Measurements from ENCODE around the gene PRKN.

PRKN gene

DNA sequence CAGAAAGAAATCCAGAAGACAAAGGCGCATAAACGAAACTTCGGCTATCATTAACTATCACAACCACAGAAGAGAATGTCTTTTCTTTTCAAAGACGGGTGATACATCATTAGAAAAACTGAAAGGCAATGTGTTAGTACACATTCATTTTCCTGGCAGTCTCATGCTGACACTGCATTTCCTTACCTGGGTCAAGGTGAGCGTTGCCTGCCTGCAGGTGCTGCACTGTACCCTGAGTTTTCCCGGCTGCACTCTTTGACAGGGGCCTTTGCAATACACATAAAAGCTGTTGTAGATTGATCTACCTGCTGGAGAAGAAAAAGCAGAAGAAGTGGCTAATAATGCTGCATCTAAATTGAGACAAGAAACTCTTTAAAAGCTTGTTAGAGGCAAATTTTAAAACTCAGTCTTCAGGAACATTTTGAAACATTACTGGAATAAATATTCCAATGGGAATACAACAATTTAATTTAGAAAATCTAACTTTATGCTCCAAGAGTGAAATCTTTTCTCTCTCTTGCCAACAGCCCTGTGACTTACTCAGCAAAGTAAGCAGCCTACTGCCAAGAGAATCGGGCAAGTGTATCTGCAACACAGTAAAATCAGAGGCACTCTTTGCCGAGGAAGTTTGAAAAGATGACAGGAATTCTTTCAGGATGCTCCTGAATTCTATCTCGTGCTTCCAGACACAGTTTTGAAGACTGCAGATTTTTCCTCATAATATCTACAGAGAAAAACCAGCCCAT, 526.4 kb downstream of the PRKN start:
- no peak for DNase-seq (ENCODE audit: low read depth in 1 of 2, low spot score in 1 of 2)

DNA sequence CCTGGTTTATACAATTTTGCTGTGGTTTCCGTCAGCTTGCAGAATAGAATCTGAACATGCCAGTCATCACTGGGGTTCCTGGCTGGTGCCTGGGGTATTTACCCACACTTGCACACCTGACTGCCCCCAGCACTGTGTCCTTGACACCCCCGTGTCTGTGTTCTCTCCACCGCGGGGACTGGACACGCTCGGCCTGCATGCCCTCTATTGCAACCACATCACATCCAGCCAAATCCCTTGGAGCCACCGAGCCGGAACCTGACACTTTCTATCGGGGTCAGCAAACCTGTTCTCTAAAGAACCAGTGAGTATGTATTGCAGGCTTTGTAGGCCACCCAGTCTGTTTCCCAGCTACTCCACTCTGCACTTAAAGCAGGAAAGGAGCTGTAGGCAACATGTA, 527.5 kb downstream of the PRKN start:
- no peak for DNase-seq (ENCODE audit: low read depth in 1 of 2, low spot score in 1 of 2)

DNA sequence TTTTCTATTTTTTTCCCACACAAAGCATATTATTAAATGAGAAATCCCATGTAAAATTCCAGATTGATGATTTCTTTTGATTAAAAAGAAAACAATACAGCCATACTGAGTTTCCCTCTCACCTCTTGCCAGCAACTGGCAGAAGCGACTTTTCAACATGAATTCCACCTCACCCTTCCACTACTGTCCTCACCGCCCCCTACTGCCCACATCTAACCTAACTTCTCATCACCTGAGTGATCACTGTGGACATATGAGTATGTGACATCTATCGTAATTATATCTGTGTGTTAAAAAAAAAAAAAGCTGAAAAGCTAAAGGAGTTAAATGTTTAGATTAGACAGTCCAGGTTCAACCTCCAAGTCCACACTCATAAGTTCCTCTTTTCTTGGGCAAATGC, 528.6 kb downstream of the PRKN start:
- DNase-seq (ENCODE audit: low read depth in 1 of 2, low spot score in 1 of 2), result no peak

DNA sequence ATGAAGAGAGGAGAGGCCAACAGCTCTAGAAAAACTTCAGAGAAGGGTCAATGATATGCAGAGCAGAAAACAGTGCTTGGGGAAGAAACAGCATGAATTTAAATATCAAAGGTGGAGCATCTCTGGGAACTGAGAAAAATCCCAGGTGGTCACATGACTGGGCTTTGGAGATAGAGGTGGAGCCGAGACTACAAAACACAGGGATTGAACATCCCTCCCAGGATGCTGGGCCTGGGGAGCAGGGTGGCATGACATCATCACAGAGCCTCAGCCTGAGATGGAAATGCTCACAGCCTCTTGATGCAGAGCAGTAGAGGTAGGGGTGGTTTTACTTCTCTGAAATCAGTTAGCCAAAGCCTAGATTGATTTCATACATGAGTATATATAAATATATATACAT, 529.5 kb downstream of the PRKN start:
- DNase-seq (ENCODE audit: low read depth in 1 of 2, low spot score in 1 of 2), result no peak

DNA sequence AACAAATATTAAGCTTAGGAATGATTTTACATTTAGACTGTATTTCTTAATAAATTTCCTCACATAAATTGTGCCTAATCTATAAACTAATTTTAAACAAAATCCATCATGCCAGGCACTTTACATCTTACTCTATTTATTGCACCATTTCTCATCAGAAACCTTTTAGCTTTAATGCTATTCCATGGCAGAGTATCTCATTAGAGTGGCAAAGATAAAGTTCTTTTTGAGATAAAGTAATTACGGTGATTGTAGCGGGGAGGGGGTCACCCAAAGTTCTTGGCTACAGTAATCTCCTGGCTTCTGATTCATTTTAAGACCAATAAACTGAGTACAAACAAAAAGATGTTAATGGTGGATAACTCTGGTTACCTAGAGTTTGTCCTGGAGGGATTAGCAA, 532.1 kb downstream of the PRKN start:
- DNase-seq (ENCODE audit: low read depth in 1 of 2, low spot score in 1 of 2), result no peak

DNA sequence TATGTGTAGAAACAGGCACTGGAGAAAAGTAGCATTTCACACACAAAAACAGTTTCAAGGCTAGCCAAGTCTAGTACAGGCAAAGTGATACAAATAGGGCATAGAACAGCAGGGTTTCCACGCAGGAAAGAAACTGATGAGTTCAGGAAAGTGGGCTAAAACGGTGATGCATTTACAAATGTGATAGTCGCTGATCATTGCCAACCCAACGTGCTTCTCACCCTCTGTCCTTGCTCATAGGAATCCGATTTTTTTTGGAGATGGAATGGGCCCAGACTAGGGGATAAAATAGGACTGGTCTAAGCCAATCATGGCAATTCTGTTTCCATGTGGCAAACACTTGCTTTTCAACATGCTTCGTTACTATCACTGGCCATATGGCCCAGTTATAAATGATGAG, 536.6 kb downstream of the PRKN start:
- DNase-seq (ENCODE audit: low read depth in 1 of 2, low spot score in 1 of 2), result no peak

DNA sequence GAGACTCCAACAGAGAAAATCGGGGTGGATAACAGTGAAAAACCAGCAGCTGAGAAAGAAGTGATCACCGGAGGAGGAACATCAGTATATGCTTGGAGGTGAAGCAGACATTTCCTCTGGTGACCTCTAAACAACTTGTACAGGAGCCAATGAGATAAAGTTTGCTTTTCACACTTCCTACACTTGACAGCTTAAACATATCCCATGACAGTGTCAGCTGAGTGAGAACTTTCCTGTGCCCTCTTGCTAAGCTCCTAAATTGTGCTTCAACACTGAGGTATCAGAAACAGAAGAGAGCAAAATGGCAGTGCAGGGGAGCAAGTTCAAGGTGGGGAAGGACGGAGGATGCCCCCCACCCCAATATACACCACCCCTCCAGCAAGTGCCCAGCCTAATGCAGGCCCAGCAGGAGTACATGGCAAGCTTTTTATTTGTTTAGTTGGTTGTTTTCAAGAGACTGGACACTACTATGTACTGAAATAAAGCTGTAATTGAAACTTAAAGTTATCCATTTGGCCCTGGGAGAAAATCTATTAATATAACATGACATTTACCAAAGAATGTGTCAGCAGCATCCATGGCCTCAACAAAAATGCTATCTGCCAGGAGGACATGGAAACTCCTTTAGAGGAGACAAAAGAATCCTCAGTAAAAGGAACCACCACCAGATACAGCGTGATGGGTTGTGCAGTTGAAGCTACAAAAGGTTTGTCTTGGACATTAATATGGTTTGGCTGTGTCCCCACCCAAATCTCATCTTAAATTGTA, 540.2 kb downstream of the PRKN start:
- no peak for DNase-seq (ENCODE audit: low read depth in 1 of 2, low spot score in 1 of 2)

DNA sequence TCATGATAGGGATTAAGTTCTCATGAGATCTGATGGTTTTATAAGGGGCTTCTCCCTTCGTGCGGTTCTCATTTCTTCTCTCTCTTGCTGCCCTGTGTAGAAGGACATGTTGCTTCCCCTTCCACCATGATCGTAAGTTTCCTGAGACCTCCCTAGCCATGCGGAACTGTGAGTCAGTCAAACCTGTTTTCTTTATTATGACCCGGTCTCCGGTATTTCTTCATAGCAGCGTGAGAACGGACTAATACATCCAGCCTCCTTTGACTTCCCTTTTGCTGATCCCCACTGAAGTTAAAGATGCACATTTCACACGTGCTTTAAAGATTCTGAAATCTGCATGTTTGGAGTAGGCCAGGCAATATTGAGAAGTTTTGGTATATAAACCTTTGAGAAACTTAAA, 543.1 kb downstream of the PRKN start:
- no peak for DNase-seq (ENCODE audit: low read depth in 1 of 2, low spot score in 1 of 2)

DNA sequence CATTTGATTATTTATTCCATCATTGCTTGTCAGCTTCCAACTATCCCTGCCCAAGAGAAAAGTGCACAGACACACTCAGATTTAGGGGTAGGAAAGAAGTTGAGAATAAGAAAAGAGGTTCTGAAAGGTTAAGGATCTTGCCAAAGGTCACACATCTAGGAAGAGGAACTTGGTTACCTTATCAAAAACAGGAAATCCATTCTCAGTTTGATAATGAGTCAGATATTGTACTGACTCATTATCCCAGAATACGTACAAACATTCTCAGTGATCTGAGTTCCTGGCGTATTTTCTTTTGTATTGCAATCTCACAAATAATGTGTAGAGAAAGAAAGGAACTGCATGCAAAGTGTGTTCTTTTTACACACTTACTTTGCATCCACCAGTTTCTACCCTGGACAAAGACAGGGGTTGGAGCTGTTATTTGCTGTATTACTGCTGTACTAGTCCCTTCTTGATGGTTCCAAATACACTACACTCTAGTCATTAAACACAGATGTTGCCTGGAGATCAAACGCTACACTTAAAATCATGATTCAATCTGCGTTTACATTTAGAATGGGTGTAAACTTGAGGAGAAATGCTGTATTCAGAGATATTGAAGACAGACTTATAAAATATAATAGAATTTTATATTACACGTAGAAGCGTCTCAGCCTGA, 545.7 kb downstream of the PRKN start:
- DNase-seq (ENCODE audit: low read depth in 1 of 2, low spot score in 1 of 2), result no peak

DNA sequence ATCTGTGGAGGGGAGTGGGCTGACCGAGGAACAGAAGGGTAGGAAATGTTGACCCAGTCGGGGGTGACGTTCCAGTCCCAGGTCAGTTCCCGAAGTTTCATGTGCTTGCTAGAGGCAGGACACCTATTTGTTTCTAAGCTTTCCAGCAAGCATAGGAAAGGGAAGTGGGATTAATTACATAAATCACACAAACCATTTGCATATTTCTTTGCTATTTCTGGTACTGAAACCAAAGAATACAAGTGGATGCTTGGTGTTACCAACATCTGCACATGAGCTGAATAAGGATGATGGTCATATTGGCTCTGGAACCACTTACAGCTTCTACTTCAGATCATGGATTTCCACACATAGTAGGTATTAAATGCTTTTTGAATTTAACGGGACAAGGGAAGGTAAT, 546.5 kb downstream of the PRKN start:
- DNase-seq (ENCODE audit: low read depth in 1 of 2, low spot score in 1 of 2), result no peak

DNA sequence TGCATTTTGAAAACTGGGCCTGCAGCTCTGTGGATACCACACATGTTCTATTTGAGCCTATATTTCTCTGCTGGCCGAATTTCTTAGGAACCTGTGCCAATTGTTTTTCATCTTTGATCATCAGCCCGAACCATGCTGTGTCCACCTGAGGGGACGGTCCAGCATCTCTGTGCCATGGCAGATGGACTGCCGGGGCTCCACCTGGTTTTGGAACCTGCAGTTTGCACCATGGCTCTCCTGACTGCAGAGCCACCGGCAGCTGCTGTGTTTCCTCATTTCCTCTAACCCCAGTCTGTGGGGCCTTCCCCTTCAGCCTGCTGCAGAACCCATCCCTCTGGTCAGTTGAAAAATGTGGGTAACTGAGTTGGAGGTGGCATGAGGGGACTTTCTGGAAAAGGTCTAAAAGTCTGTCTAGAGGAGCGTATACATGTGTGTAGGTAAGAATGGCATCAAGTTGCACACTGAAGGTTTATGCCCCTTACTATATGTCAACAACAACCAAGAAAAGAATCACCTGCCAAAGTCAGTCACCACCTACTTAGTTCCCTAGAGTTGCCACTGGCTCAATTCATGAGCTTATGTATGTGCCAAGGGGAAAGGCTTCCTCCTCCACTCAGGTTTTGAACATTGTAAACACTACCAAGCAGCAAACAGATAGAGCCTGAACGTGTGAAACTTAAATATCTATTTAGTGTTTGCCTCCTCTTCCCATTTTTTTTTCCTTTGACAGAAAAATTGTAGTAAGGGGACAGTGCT, 548.2 kb downstream of the PRKN start:
- DNase-seq (ENCODE audit: low read depth in 1 of 2, low spot score in 1 of 2), result no peak

DNA sequence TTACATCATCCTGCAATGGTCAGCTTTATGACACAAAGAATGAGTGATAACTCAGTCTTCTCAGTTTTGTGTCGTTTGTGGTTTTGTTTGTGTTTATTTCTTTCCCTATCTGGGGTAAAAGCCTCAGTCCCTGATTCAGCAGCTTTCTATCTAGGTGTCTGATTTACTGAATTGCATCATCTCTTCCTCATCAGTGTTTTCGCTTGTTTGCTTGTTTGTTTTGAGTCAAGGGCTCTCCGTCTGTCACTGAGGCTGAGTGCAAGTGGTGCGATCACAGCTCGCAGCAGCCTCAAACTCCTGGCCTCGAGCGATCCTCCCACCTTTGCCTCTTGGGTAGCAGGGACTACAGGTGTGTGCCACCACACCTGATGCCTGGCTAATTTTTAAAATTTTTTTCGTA, 548.9 kb downstream of the PRKN start:
- no peak for DNase-seq (ENCODE audit: low read depth in 1 of 2, low spot score in 1 of 2)

DNA sequence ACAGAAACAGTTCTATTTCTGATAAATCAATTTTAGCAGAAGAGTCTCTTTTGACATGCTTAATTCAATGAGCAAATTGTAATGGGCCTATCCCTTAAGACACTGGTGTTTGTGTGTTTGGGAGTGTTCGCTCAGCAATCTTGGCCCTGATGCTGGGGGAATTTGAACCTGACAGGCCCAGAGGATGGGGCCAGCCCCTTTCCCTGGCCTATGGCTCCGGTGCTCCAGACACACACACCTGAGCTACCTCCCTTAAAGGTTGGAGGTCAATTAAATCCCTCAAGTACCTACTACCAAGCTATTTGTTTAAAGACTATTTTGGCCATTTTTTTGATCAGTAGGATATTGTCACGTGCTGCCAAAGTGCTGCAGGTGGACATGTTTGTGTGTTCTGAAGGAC, 549.3 kb downstream of the PRKN start:
- no peak for DNase-seq (ENCODE audit: low read depth in 1 of 2, low spot score in 1 of 2)

DNA sequence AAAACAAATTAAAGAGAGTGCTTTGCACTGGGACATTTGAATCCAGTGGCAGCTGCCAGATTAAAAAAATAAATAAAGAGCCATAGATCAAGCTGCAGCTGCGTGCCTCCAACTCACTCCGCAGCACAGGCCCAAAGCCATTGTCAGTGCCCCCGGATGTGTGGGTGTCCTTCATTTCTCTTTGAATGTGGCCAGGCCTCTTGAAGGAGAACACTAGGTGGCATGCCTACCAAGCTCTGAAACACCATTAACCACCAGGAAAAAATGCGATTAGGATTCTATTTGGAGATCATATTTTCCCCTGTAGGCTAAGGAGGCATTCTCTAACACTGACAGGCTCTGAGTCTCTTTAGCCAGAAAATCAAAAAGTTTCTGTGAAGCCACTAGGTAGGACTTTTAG, 549.8 kb downstream of the PRKN start:
- DNase-seq (ENCODE audit: low read depth in 1 of 2, low spot score in 1 of 2), result no peak

DNA sequence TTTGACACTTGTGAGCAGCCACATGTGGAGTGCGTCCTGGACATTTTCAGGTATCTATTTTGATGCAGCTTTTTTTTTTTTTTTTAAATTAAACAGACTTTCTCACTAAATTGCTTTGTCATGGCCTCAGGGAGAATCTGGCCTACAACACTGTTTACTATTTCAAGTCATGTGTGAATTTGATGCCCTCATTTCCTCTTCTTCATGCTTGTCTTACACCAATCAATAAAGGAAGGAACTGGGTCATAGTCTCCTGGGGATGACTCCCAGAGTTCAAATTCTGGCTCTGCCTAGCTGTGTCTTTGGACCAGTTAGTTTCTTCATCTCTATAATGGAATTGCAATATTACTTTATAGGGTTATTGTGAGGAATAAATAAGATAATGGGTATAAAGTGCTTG, 554.1 kb downstream of the PRKN start:
- no peak for DNase-seq (ENCODE audit: low read depth in 1 of 2, low spot score in 1 of 2)

DNA sequence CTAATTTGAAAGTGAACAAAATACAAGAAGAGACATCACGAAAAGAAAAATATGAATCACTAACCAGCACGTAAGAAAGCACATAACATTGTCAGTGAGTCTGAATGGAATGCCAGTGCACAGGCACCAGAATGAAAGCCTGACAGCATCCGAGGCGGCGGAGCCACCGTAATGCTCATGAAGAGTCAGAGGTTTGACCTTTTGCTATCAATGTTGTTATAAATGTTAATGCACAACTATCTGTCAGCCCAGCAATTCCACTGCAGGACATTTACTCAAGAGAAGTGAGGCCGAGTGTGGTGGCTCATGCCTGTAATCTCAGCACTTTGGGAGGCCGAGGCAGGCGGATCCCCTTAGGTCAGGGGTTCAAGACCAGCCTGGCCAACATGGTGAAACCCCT, 562.1 kb downstream of the PRKN start:
- no peak for DNase-seq (ENCODE audit: low read depth in 1 of 2, low spot score in 1 of 2)

DNA sequence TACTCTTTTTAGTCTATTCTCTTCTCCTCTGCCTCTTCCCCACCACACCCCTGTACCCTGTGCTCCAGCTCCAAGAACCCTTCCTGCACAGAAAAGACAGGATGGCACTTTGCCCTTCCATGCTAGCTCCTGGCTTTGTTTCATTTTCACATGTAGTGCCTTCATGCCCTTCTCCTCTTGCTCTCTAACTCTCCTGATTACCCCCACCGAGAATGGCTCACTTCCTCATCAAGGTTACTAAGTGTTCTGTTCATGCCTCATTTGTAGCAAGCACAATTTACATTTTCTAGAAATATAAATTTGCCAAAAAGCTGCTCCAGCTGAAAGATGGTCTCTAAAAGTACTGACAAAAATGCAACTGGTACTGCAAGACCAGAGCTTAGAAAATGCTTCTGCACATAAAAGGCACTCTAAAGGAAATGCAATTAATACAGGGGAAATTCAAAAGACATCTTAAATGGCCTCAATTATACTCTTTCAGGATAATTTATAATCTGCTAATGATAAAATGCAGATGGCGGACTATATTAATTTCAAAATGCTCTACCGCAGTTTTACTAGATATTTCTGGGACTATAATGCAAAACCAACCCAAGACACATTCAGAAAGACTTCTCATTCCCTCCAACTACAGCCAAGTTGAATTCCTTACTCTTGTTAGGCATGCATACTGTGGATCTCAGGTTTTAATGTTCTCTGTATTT, 570.2 kb downstream of the PRKN start:
- no peak for DNase-seq (ENCODE audit: low read depth in 1 of 2, low spot score in 1 of 2)

DNA sequence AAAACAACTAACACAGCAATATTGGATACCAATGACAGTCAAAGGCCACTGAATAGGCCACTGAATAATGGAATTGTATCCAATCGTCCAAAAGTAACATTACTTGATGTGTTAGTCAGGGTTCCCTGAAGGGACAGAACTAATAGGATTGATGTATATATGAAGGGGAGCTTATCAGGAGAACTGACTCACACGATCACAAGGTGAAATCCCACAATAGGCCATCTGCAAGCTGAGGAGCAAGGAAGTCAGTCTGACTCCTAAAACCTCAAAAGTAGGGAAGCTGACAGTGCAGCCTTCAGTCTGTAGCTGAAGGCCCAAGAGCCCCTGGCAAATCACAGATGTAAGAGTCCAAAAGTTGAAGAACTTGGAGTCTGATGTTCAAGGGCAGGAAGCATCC, 571.4 kb downstream of the PRKN start:
- no peak for DNase-seq (ENCODE audit: low read depth in 1 of 2, low spot score in 1 of 2)

DNA sequence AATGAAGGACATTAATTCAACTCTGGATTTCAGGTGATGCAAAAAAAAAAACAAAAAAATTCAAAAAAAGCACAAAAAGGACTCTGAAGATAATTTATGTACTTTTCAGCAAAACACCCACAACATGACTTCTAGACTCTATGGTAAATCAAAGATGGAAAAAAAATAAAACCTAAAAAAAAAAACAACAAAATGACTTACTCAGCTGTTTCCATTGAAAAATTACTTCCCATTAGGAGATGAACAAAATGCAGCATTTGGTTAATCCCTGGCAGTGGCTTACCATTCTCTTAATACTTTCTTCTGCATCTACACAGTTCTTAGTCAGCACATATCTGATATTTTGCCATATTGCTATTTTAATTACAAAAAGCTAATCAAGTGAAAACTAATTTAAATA, 572.6 kb downstream of the PRKN start:
- no peak for DNase-seq (ENCODE audit: low read depth in 1 of 2, low spot score in 1 of 2)

DNA sequence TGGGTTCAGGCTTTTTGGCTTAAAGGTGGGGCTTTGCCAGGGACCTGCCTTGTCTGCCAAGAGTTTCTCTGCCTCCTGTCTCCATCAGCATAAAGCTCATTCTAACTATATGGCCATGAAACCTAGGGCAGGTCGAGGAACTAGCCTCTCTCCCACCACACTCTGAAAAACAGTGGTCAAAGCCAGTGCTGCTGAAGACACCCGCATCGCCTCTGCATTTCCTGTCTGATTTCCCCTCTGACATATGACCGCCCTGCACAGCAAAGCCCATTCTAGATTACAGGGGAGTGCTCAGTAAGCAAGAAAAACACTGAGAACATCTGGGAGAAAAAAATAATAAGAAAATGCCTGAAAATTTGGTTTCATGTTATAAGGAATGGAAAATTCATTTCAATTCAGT, 573.6 kb downstream of the PRKN start:
- no peak for DNase-seq (ENCODE audit: low read depth in 1 of 2, low spot score in 1 of 2)

DNA sequence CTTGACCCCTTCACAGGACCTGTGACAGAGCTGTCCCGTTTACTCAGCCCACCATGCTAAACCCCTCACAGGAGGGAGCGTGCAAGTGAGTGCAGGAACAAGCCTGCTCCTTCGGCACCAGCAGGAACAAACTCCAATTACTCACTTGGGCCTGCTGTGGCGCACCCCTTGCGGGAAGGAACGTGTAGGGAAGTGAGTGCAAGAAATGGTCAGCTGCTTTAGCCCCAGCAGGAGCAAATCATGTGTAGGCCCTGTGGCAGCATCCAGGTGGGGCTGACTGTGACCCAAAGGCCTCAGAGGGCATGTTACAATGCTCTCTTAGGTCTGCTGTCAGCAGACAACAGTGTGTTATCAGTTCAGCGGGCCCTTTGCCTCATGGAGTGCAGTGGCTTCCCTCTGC, 574.4 kb downstream of the PRKN start:
- DNase-seq (ENCODE audit: low read depth in 1 of 2, low spot score in 1 of 2), result no peak

Data from activated T-helper 1 cell treated with anti-CD3 and anti-CD28 coated beads, Interleukin-2, amount 50 U/mL, for 16 hours (primary cell).